A673 (cell line): Measurements from ENCODE around the gene ARFIP1.

Experiments used
- CTCF ChIP-seq: fragments of 300-800, 200-600 bp; sonication (generic); conservative IDR thresholded peaks from 2 replicates; pipeline ENCODE4 v1.5.1; 2017; ENCODE audit warnings: low read depth, mild to moderate bottlenecking, antibody characterized with exemption, low read length, moderate library complexity, mixed read lengths
- EZH2 ChIP-seq: fragments of 200-600 bp; sonication (generic); IDR thresholded peaks from 2 replicates; pipeline ENCODE4 v1.6.1; 2017; ENCODE audit warnings: borderline replicate concordance, low read depth, mild to moderate bottlenecking, mixed read lengths, antibody characterized with exemption, low read length; ENCODE audit not compliant: poor library complexity, severe bottlenecking

GRCh38 chr4:152734699-152735050, 45.1 kb upstream of the ARFIP1 start:
- TF ChIP-seq CTCF (no peak), EZH2 (no peak)
